IMR-90 (cell line): ENCODE results near the gene SRSF2. TPM values are rescaled to one million over a fixed set of nuclear protein-coding genes. Genes with fewer than 3 reads are reported as not detected.

ENCODE experiments used
- ATAC-seq: fragments of 200-7000 bp; cut with Tn5 transposase; 2 replicates; pipeline ENCODE4 v1.9.1; 2020; ENCODE audit warnings: low read depth, mild to moderate bottlenecking, moderate library complexity
- BruUV-seq: library from RNA; stranded (reverse); fragments of 400-500 nt; replicated peaks from 2 replicates; lab custom pipeline; 2021; lab: Mats Ljungman, UMichigan
- CTCF ChIA-PET: fragments of 300-600 bp; formaldehyde crosslinking; extraction: SDS; loops from one replicate; lab custom pipeline; 2021; ENCODE audit warnings: antibody characterized with exemption; lab: Yijun Ruan, JAX
- POLR2A ChIA-PET: fragments of 300-600 bp; sonication (Branson Sonifier 250); formaldehyde crosslinking; loops from one replicate; lab custom pipeline; 2022; ENCODE audit warnings: antibody characterized with exemption; ENCODE audit not compliant: unreplicated experiment; lab: Charles Lee
- DNase-seq: peaks from one replicate; pipeline ENCODE4 v3.0.0; 2013
- H2AFZ ChIP-seq: replicated peaks from 2 replicates; pipeline ENCODE3; 2013; ENCODE audit warnings: low read length, mild to moderate bottlenecking; ENCODE audit not compliant: poor library complexity
- H2AK5ac ChIP-seq: 2 replicates; pipeline ENCODE4 v1.6.1; 2013; ENCODE audit warnings: low read depth, low read length, inconsistent platforms
- H2AK9ac ChIP-seq: replicated peaks from 2 replicates; pipeline ENCODE3; 2013; ENCODE audit warnings: mild to moderate bottlenecking, low read depth, low read length, moderate library complexity; ENCODE audit not compliant: poor library complexity
- H2BK120ac ChIP-seq: 2 replicates; pipeline ENCODE4 v1.6.1; 2013; ENCODE audit warnings: low read depth, low read length, inconsistent platforms
- H2BK15ac ChIP-seq: 3 replicates; pipeline ENCODE4 v1.6.1; 2013; ENCODE audit warnings: low read depth, low read length, inconsistent platforms
- H2BK20ac ChIP-seq: 2 replicates; pipeline ENCODE4 v1.6.1; 2013; ENCODE audit warnings: low read depth, mild to moderate bottlenecking, inconsistent platforms, low read length, moderate library complexity
- H2BK5ac ChIP-seq: 2 replicates; pipeline ENCODE4 v1.6.1; 2013; ENCODE audit warnings: mild to moderate bottlenecking, low read depth, low read length, inconsistent platforms; ENCODE audit not compliant: poor library complexity, severe bottlenecking
- H3K14ac ChIP-seq: replicated peaks from 2 replicates; pipeline ENCODE4 v1.6.1; 2013; ENCODE audit warnings: low read depth, low read length, inconsistent platforms
- H3K18ac ChIP-seq: 2 replicates; pipeline ENCODE4 v1.6.1; 2013; ENCODE audit warnings: low read depth, low read length, control low read depth
- H3K23ac ChIP-seq: 2 replicates; pipeline ENCODE4 v1.6.1; 2013; ENCODE audit warnings: low read depth, low read length, inconsistent platforms
- H3K27ac ChIP-seq: 2 replicates; pipeline ENCODE4 v1.5.1; 2013; ENCODE audit warnings: mild to moderate bottlenecking, control low read depth, low read length; ENCODE audit not compliant: insufficient read depth
- H3K27me3 ChIP-seq: 2 replicates; pipeline ENCODE4 v1.6.1; 2013; ENCODE audit warnings: low read length; ENCODE audit not compliant: control insufficient read depth, insufficient read depth
- H3K36me3 ChIP-seq: 2 replicates; pipeline ENCODE4 v1.6.1; 2013; ENCODE audit warnings: low read length, mixed read lengths; ENCODE audit not compliant: control insufficient read depth, insufficient read depth
- H3K4ac ChIP-seq: 2 replicates; pipeline ENCODE4 v1.6.1; 2013; ENCODE audit warnings: low read depth, low read length, inconsistent platforms
- H3K4me1 ChIP-seq: 2 replicates; pipeline ENCODE4 v1.6.1; 2013; ENCODE audit warnings: low read length, mixed read lengths; ENCODE audit not compliant: control insufficient read depth, insufficient read depth
- H3K4me2 ChIP-seq: 2 replicates; pipeline ENCODE4 v1.6.1; 2013; ENCODE audit warnings: low read depth, mild to moderate bottlenecking, control low read depth, low read length, moderate library complexity
- H3K4me3 ChIP-seq: 2 replicates; pipeline ENCODE4 v1.5.1; 2013; ENCODE audit warnings: low read depth, mild to moderate bottlenecking, control low read depth, low read length, moderate library complexity; ENCODE audit not compliant: insufficient read depth
- H3K56ac ChIP-seq: 2 replicates; pipeline ENCODE4 v1.6.1; 2013; ENCODE audit warnings: low read length, inconsistent platforms; ENCODE audit not compliant: insufficient read depth; ENCODE audit errors: extremely low read depth
- H3K79me1 ChIP-seq, 2 experiments: 2 replicates each; pipeline ENCODE4 v1.6.1; 2013; ENCODE audit warnings: low read length in 2 of 2, inconsistent platforms in 1 of 2, low read depth in 1 of 2
- H3K9ac ChIP-seq: 2 replicates; pipeline ENCODE4 v1.6.1; 2013; ENCODE audit warnings: low read depth, low read length, control low read depth
- H3K9me1 ChIP-seq: 2 replicates; pipeline ENCODE4 v1.6.1; 2013; ENCODE audit warnings: low read length, inconsistent platforms; ENCODE audit not compliant: insufficient read depth
- H3K9me3 ChIP-seq: 2 replicates; pipeline ENCODE4 v1.6.1; 2013; ENCODE audit warnings: low read length; ENCODE audit not compliant: control insufficient read depth, insufficient read depth
- H4K20me1 ChIP-seq: 2 replicates; pipeline ENCODE4 v1.6.1; 2013; ENCODE audit warnings: low read length, inconsistent platforms; ENCODE audit not compliant: insufficient read depth
- H4K5ac ChIP-seq: 2 replicates; pipeline ENCODE4 v1.6.1; 2013; ENCODE audit warnings: mild to moderate bottlenecking, low read depth, low read length, control low read depth
- H4K8ac ChIP-seq, 2 experiments: 2 replicates each; pipeline ENCODE4 v1.6.1; 2013; ENCODE audit warnings: low read depth in 2 of 2, low read length in 2 of 2, control low read depth in 1 of 2, inconsistent platforms in 1 of 2
- H4K91ac ChIP-seq: 2 replicates; pipeline ENCODE4 v1.6.1; 2013; ENCODE audit warnings: low read depth, low read length, inconsistent platforms; ENCODE audit not compliant: insufficient read depth
- BHLHE40 ChIP-seq: fragments of 150-350 bp; IDR thresholded peaks from 2 replicates; pipeline ENCODE4 v1.6.1; 2016; ENCODE audit warnings: mild to moderate bottlenecking, low read depth, low read length
- CTCF ChIP-seq: conservative IDR thresholded peaks from 2 replicates; pipeline ENCODE4 v1.5.1; 2012; ENCODE audit warnings: mild to moderate bottlenecking, low read depth, low read length, improper control_type of control experiment
- ELK1 ChIP-seq: fragments of 150-350 bp; IDR thresholded peaks from 2 replicates; pipeline ENCODE4 v1.6.1; 2016; ENCODE audit warnings: low read depth, mild to moderate bottlenecking, low read length, moderate library complexity, borderline replicate concordance
- FOS ChIP-seq: fragments of 150-350 bp; IDR thresholded peaks from 2 replicates; pipeline ENCODE4 v1.6.1; 2016; ENCODE audit warnings: low read depth, low read length
- MAZ ChIP-seq: IDR thresholded peaks from 2 replicates; pipeline ENCODE4 v1.6.1; 2012; ENCODE audit warnings: low read depth, mild to moderate bottlenecking, low read length, improper control_type of control experiment, moderate library complexity, borderline replicate concordance
- NFE2L2 ChIP-seq: fragments of 150-350 bp; IDR thresholded peaks from 2 replicates; pipeline ENCODE4 v1.6.1; 2016; ENCODE audit warnings: low read depth, mild to moderate bottlenecking, low read length
- RCOR1 ChIP-seq: IDR thresholded peaks from 2 replicates; pipeline ENCODE4 v1.6.1; 2012; ENCODE audit warnings: mild to moderate bottlenecking, low read length, improper control_type of control experiment; ENCODE audit not compliant: insufficient replicate concordance
- USF2 ChIP-seq: fragments of 150-350 bp; IDR thresholded peaks from 2 replicates; pipeline ENCODE4 v1.6.1; 2017; ENCODE audit warnings: mild to moderate bottlenecking, antibody characterized with exemption, low read length, low read depth
- WGBS, 2 experiments: methylation state at CpG; one replicate each; pipeline versions ENCODE4 v1.1.5 to v1.1.7; 2013; ENCODE audit warnings: missing lambda C conversion rate in 2 of 2; ENCODE audit not compliant: insufficient read length in 1 of 2; ENCODE audit errors: extremely low coverage in 2 of 2; 5-methylcytosine and 5-hydroxymethylcytosine counted together
- dilution Hi-C: fragments of 300-500 bp; cut with HindIII; formaldehyde crosslinking; loops from one replicate; pipeline ENCODE4 v1.14.3; 2018; ENCODE audit warnings: low sequenced_read_pairs; ENCODE audit not compliant: unreplicated experiment
- in situ Hi-C: fragments of 300-500 bp; cut with MboI; formaldehyde crosslinking; loops from 3 replicates; pipeline ENCODE4 v1.14.3; 2019; ENCODE audit warnings: low sequenced_read_pairs, inconsistent platforms, mixed read lengths
- intact Hi-C: fragments of 100-400 bp; cut with micrococcal nuclease; formaldehyde crosslinking; loops from 2 replicates; pipeline ENCODE4 v1.10.0; 2022
- polyA plus RNA-seq, 3 experiments: library from polyadenylated mRNA; depleted of rRNA; stranded (reverse); fragments of >200 nt; gene quantifications; 2 replicates each; pipeline ENCODE4 v1.2.3, GENCODE V29; 2012; ENCODE audit warnings: low replicate concordance in 1 of 3
- total RNA-seq: library from RNA; depleted of rRNA; stranded (reverse); fragments of >200 nt; gene quantifications from 2 replicates; pipeline ENCODE4 v1.2.3, GENCODE V29; 2012

The SRSF2 gene
- total and polyA plus RNA-seq, 2 of the 4 experiments (the other 2 are of a cell fraction): 98.0 to 296 TPM

GRCh38 chr17:76738468-76738850 is 1.3 kb upstream of the SRSF2 start:
- dilution Hi-C loops: no loop called here
- Histone ChIP-seq H3K14ac (peak overlapping the region; percentile 95), H3K9me3 (no peaks in the 10 kb centered on the region)

More at GRCh38 chr17:76738468-76738850, 1.3 kb upstream of the SRSF2 start:
- no peaks in the 10 kb centered on the region for H3K9me1 ChIP-seq
- peak overlapping the region; percentile 57 for H3K4me2 ChIP-seq
- ATAC-seq (no peak), DNase-seq (no peak)
- peak overlapping the region; percentile 53 for H3K18ac ChIP-seq
- H2BK5ac ChIP-seq: peak overlapping the region; percentile 76
- H2AFZ ChIP-seq: no peak overlapping the region
- 0 out of 2 replicates have a peak overlapping the region, but pooled peaks have one; percentile 52 for H2BK20ac ChIP-seq
- H4K91ac ChIP-seq: peak overlapping the region; percentile 86; the same call in 1 of the 2 replicates
- peak overlapping the region; percentile 79 for H3K9ac ChIP-seq
- H2BK15ac ChIP-seq: peak overlapping the region; percentile 81; the same call in 1 of the 3 replicates
- peak overlapping the region; percentile 15; the same call in 1 of the 2 replicates for H4K5ac ChIP-seq
- peak overlapping the region; percentile 97; the same call in 1 of the 2 replicates for H3K23ac ChIP-seq
- intact Hi-C loops (loop anchor here (5.0 kb wide), 1 partner anchor 319 kb away; no protein-coding TSS in a partner anchor), in situ Hi-C loops (no loop called here)
- H4K8ac ChIP-seq: peak overlapping the region in 1 of 2 experiments; percentile 88; a peak in 2 of 4 replicates
- no peak overlapping the region for H2AK9ac ChIP-seq
- BruUV-seq: no TSS peak
- no peaks in the 10 kb centered on the region; the same call in 1 of the 2 replicates for H3K4me1 ChIP-seq
- CTCF ChIA-PET: no interaction called here
- peak overlapping the region; percentile 73 for H3K27ac ChIP-seq
- WGBS, 2 experiments: no CpG with 5 or more reads among the region's 7 CpGs
- POLR2A ChIA-PET: interaction anchor here (0.5 kb wide), 1 partner anchor 1696 kb away, joined by 3 read pairs; no protein-coding TSS in a partner anchor
- peaks cover 27% of the 10 kb centered on the region for H4K20me1 ChIP-seq
- no peaks in the 10 kb centered on the region for H3K27me3 ChIP-seq
- peak overlapping the region; percentile 90 for H3K56ac ChIP-seq
- H2AK5ac ChIP-seq: no peak overlapping the region
- peaks cover 18% of the 10 kb centered on the region for H3K36me3 ChIP-seq
- H3K4ac ChIP-seq: peak overlapping the region; percentile 93
- no peak for TF ChIP-seq NFE2L2
- TF ChIP-seq FOS: no peak
- TF ChIP-seq USF2: no peak
- TF ChIP-seq BHLHE40: no peak
- no peak for TF ChIP-seq MAZ
- TF ChIP-seq RCOR1: no peak
- no peak for TF ChIP-seq CTCF
- no peak for TF ChIP-seq ELK1
- peak overlapping the region; percentile 63 for H3K4me3 ChIP-seq
- peaks cover 14 to 21% of the 10 kb centered on the region in 2 experiments for H3K79me1 ChIP-seq
- H2BK120ac ChIP-seq: no peak overlapping the region
